Mesodermal cell (in vitro differentiated cells): ENCODE results near the gene SLC7A6OS.

ENCODE experiments used
- H3K27ac ChIP-seq: 2 replicates; pipeline ENCODE4 v1.7.0; 2013; ENCODE audit warnings: mild to moderate bottlenecking, low read depth, low read length, moderate library complexity; ENCODE audit not compliant: severe bottlenecking
- H3K36me3 ChIP-seq: 2 replicates; pipeline ENCODE4 v1.7.1; 2013; ENCODE audit warnings: mild to moderate bottlenecking, low read length, moderate library complexity; ENCODE audit not compliant: control insufficient read depth, insufficient read depth
- H3K4me1 ChIP-seq: one replicate; pipeline ENCODE4 v1.7.1; 2013; ENCODE audit warnings: mild to moderate bottlenecking, low read length; ENCODE audit not compliant: insufficient read depth, control insufficient read depth, poor library complexity, severe bottlenecking
- H3K4me3 ChIP-seq: 2 replicates; pipeline ENCODE4 v1.7.0; 2013; ENCODE audit warnings: low read length, control low read depth, mild to moderate bottlenecking; ENCODE audit not compliant: insufficient read depth, poor library complexity, severe bottlenecking; ENCODE audit errors: extremely low read depth
- H3K9me3 ChIP-seq: 2 replicates; pipeline ENCODE4 v1.7.1; 2013; ENCODE audit warnings: mild to moderate bottlenecking, low read length, moderate library complexity; ENCODE audit not compliant: control insufficient read depth
- WGBS, 2 experiments: methylation state at CpG; one replicate each; pipeline ENCODE4 v1.1.5; 2013; ENCODE audit warnings: missing lambda C conversion rate in 2 of 2; ENCODE audit not compliant: insufficient coverage in 2 of 2; 5-methylcytosine and 5-hydroxymethylcytosine counted together

The SLC7A6OS gene

GRCh38 chr16:68287276-68288251 lies 23.2 kb downstream of the SLC7A6OS start:
- H3K36me3 ChIP-seq, result peaks cover 89% of the 10 kb centered on the region

GRCh38 chr16:68286153-68287074 lies 24.3 kb downstream of the SLC7A6OS start:
- peaks cover 88% of the 10 kb centered on the region for H3K36me3 ChIP-seq
- WGBS, 2 experiments, result 92 to 94% methylated on average over 8 of the region's 12 CpGs
- H3K9me3 ChIP-seq, result no peaks in the 10 kb centered on the region
- peaks cover 20% of the 10 kb centered on the region for H3K4me1 ChIP-seq
- no peak overlapping the region for H3K4me3 ChIP-seq
- H3K27ac ChIP-seq, result no peak overlapping the region

More at GRCh38 chr16:68287276-68288251, 23.2 kb downstream of the SLC7A6OS start:
- H3K4me1 ChIP-seq, result peaks cover 20% of the 10 kb centered on the region
- no peak overlapping the region for H3K27ac ChIP-seq
- WGBS, 2 experiments, result 93 to 100% methylated on average over 8 to 11 of the region's 11 CpGs
- H3K9me3 ChIP-seq, result no peaks in the 10 kb centered on the region
- no peak overlapping the region for H3K4me3 ChIP-seq

GRCh38 chr16:68285683-68286082 lies 25.1 kb downstream of the SLC7A6OS start:
- Histone ChIP-seq H3K4me3 (no peak overlapping the region), H3K9me3 (no peaks in the 10 kb centered on the region), H3K36me3 (peaks cover 86% of the 10 kb centered on the region), H3K4me1 (peaks cover 20% of the 10 kb centered on the region), H3K27ac (no peak overlapping the region)
- WGBS, 2 experiments, result 100% methylated on average over 1 of the region's 3 CpGs

GRCh38 chr16:68284847-68285246 lies 25.9 kb downstream of the SLC7A6OS start:
- no peak overlapping the region for H3K4me3 ChIP-seq
- peaks cover 20% of the 10 kb centered on the region for H3K4me1 ChIP-seq
- no peaks in the 10 kb centered on the region for H3K9me3 ChIP-seq
- WGBS, 2 experiments, result 94 to 95% methylated on average over 5 of the region's 5 CpGs
- peaks cover 86% of the 10 kb centered on the region for H3K36me3 ChIP-seq
- H3K27ac ChIP-seq, result no peak overlapping the region

- Histone ChIP-seq H3K36me3 (peaks cover 87% of the 10 kb centered on the region), H3K27ac (no peak overlapping the region), H3K9me3 (no peaks in the 10 kb centered on the region), H3K4me1 (peaks cover 14% of the 10 kb centered on the region), H3K4me3 (no peak overlapping the region)
- 96 to 100% methylated on average over 3 to 7 of the region's 9 CpGs for WGBS, 2 experiments
Measured at GRCh38 chr16:68283801-68284598, 26.7 kb downstream of the SLC7A6OS start.

GRCh38 chr16:68283346-68283745 lies 27.4 kb downstream of the SLC7A6OS start:
- peaks cover 90% of the 10 kb centered on the region for H3K36me3 ChIP-seq
- WGBS, 2 experiments, result 83 to 94% methylated on average over 3 to 5 of the region's 5 CpGs

GRCh38 chr16:68282064-68282452 lies 28.7 kb downstream of the SLC7A6OS start:
- no peak overlapping the region for H3K27ac ChIP-seq
- no peaks in the 10 kb centered on the region for H3K9me3 ChIP-seq
- H3K4me1 ChIP-seq, result peaks cover 4% of the 10 kb centered on the region
- WGBS, 2 experiments, result 100% methylated on average over 2 to 3 of the region's 4 CpGs
- no peak overlapping the region for H3K4me3 ChIP-seq
- H3K36me3 ChIP-seq, result peaks cover 82% of the 10 kb centered on the region

More at GRCh38 chr16:68283346-68283745, 27.4 kb downstream of the SLC7A6OS start:
- peaks cover 14% of the 10 kb centered on the region for H3K4me1 ChIP-seq
- no peak overlapping the region for H3K4me3 ChIP-seq
- H3K9me3 ChIP-seq, result no peaks in the 10 kb centered on the region
- no peak overlapping the region for H3K27ac ChIP-seq

GRCh38 chr16:68281368-68282063 lies 29.2 kb downstream of the SLC7A6OS start:
- peaks cover 4% of the 10 kb centered on the region for H3K4me1 ChIP-seq
- H3K9me3 ChIP-seq, result no peaks in the 10 kb centered on the region
- no peak overlapping the region for H3K4me3 ChIP-seq
- H3K27ac ChIP-seq, result no peak overlapping the region
- WGBS, 2 experiments, result 88 to 100% methylated on average over 2 to 3 of the region's 4 CpGs
- H3K36me3 ChIP-seq, result peaks cover 82% of the 10 kb centered on the region

GRCh38 chr16:68279726-68280558 lies 30.8 kb downstream of the SLC7A6OS start:
- H3K36me3 ChIP-seq, result peaks cover 83% of the 10 kb centered on the region
- H3K4me1 ChIP-seq, result peaks cover 3% of the 10 kb centered on the region
- WGBS, 2 experiments, result 96 to 97% methylated on average over 9 to 10 of the region's 13 CpGs

More at GRCh38 chr16:68279726-68280558, 30.8 kb downstream of the SLC7A6OS start:
- Histone ChIP-seq H3K4me3 (no peak overlapping the region), H3K9me3 (no peaks in the 10 kb centered on the region), H3K27ac (no peak overlapping the region)
